Suprapubic skin (tissue), 4 donors: ENCODE results near the gene GMCL2.

Experiments used
- CTCF ChIP-seq, 2 donors: fragments of 200-600 bp in 1 of 2; fragments of 450-650 bp in 1 of 2; sonication (generic) in 1 of 2; IDR thresholded peaks; one replicate each; pipeline ENCODE4 v1.5.1; 2016 to 2019; ENCODE audit warnings: antibody characterized with exemption in 2 of 2, mild to moderate bottlenecking in 1 of 2, moderate library complexity in 1 of 2
- EP300 ChIP-seq: sonication (generic); formaldehyde crosslinking; IDR thresholded peaks from one replicate; pipeline ENCODE4 v1.6.1; 2017; ENCODE audit warnings: antibody characterized with exemption
- POLR2A ChIP-seq, 2 donors: fragments of 450-650 bp; IDR thresholded peaks; one replicate each; pipeline ENCODE4 v1.6.1; 2017; ENCODE audit warnings: antibody characterized with exemption in 2 of 2, mild to moderate bottlenecking in 2 of 2, moderate library complexity in 2 of 2
- POLR2AphosphoS5 ChIP-seq, 3 donors: sonication (generic); formaldehyde crosslinking; IDR thresholded peaks; one replicate each; pipeline ENCODE4 v1.6.1; 2017; ENCODE audit warnings: antibody characterized with exemption in 3 of 3

DNA sequence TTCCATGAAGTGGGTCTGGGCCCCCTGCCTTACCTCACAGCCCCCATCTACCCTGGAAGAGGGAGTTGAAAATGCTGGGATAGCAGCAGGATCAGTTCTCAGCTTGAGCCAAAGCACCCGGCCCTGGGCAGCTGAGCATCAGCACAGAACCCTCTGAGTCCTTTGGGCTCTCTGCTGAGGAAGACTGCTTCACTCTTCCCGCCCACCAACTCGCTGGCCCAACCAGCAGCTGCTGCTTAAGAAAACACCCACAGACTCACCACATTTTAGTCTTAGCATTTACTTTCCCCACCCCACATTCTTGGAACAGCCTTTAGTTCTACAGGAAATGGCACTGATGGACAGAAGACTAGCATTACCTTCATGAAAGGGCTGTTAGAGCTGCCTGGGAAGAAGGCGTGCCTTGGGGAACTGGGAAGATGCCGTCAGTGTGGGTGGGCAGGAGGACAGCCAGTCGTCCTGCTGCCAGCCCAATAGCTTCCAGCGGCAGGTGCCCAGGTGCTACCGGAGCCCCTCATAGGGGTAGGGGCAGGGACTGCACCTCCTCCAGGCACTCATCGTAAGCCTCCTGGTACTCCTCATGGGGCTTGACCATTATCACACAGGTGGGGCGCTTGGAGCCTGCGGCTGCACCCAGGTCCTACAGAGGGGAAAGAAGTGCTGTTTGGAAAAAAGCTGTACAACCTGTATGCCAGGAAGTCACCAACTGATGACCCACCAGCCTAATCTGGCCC, 37.8 kb downstream of the GMCL2 start:
- no peak for TF ChIP-seq CTCF (IDR thresholded peaks at IDR 0.05)
- TF ChIP-seq POLR2A (IDR thresholded peaks at IDR 0.05) = no peak
- TF ChIP-seq POLR2AphosphoS5 (IDR thresholded peaks at IDR 0.05) = no peak
- TF ChIP-seq EP300 = no peak
